ENCODE measurements around the gene SEC24D.
"Not testable (repeated sequence)": the region's sequence is repeated elsewhere in the genome, so short reads cannot be mapped to it uniquely, and the experiment has no call there.

Gene SEC24D

DNA sequence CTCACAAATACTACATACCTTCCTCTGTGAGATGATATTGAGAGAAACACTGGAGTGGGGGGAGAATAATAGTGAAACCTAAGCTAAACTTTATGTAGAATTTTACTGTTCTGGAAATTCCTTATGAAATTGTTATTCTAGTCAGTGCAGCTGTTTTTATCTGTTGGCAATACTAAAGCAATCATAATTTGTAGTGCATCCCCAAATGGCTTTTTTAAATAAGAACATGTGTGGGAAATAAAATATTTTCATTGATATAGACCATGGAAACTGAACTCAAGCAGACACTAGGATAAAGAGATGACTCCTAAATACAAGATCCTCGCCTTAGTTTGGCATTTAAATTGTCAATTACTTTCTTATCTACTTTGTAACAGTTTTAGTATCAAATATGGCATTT lies 51.1 kb downstream of the SEC24D start:
- no peaks in the 10 kb centered on the region for H4K20me1 ChIP-seq (ENCODE audit: control insufficient read depth, insufficient read depth, low read depth, low read length)
- no peak overlapping the region for H3K4me3 ChIP-seq (ENCODE audit: low read length)
- H3K9me2 ChIP-seq (replicated peaks; ENCODE audit: control insufficient read depth, low read length), result no peaks in the 10 kb centered on the region
- H3K79me2 ChIP-seq (ENCODE audit: control insufficient read depth, low read length), result no peaks in the 10 kb centered on the region
- no peak overlapping the region for H3K27ac ChIP-seq (ENCODE audit: low read depth, low read length)
- TF ChIP-seq CTCF (IDR thresholded peaks at IDR 0.05; ENCODE audit: low read depth, low read length, poor library complexity, severe bottlenecking) (no peak), EZH2phosphoT487 (IDR thresholded peaks at IDR 0.05; ENCODE audit: borderline replicate concordance, low read length) (no peak)
- H3K4me2 ChIP-seq (ENCODE audit: low read length), result no peak overlapping the region
- H3F3A ChIP-seq (ENCODE audit: control insufficient read depth, insufficient read depth), result no peaks in the 10 kb centered on the region
- no peaks in the 10 kb centered on the region for H3K27me3 ChIP-seq (ENCODE audit: control insufficient read depth, low read length)
- H3K4me1 ChIP-seq (ENCODE audit: control insufficient read depth, low read length), result no peaks in the 10 kb centered on the region
- no peaks in the 10 kb centered on the region for H3K36me3 ChIP-seq (ENCODE audit: control insufficient read depth, low read length)
- no peaks in the 10 kb centered on the region for H3K9me3 ChIP-seq (ENCODE audit: control insufficient read depth, insufficient read depth, low read length)

- Histone ChIP-seq H3K9me3 (ENCODE audit: control insufficient read depth, insufficient read depth, low read length) (no peaks in the 10 kb centered on the region), H3K36me3 (ENCODE audit: control insufficient read depth, low read length) (no peaks in the 10 kb centered on the region), H3K4me1 (ENCODE audit: control insufficient read depth, low read length) (no peaks in the 10 kb centered on the region), H3K4me2 (ENCODE audit: low read length) (no peak overlapping the region), H4K20me1 (ENCODE audit: control insufficient read depth, insufficient read depth, low read depth, low read length) (no peaks in the 10 kb centered on the region), H3K4me3 (ENCODE audit: low read length) (no peak overlapping the region), H3K27ac (ENCODE audit: low read depth, low read length) (no peak overlapping the region), H3F3A (ENCODE audit: control insufficient read depth, insufficient read depth) (no peaks in the 10 kb centered on the region), H3K9me2 (replicated peaks; ENCODE audit: control insufficient read depth, low read length) (no peaks in the 10 kb centered on the region), H3K79me2 (ENCODE audit: control insufficient read depth, low read length) (no peaks in the 10 kb centered on the region), H3K27me3 (ENCODE audit: control insufficient read depth, low read length) (no peaks in the 10 kb centered on the region)
- no peak for TF ChIP-seq CTCF (IDR thresholded peaks at IDR 0.05; ENCODE audit: low read depth, low read length, poor library complexity, severe bottlenecking)
- no peak for TF ChIP-seq EZH2phosphoT487 (IDR thresholded peaks at IDR 0.05; ENCODE audit: borderline replicate concordance, low read length)
Observed at GRCh38 chr4:118783887-118784286, 52.0 kb downstream of the SEC24D start.

DNA sequence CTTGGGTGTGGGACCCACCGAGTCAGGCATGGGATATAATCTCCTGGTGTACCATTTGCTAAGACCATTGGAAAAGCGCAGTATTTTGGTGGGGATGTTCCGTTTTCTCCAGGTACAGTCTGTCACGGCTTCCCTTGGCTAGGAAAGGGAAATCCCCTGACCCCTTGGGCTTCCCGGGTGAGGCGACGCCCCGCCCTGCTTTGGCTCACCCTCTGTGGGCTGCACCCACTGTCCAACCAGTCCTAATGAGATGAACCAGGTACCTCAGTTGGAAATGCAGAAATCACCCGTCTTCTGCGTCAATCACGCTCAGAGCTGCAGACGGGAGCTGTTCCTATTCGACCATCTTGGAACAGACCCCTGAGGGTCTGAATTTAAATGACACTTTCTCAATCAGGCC lies 53.0 kb downstream of the SEC24D start:
- not testable (repeated sequence) for H3K9me2 ChIP-seq (replicated peaks; ENCODE audit: control insufficient read depth, low read length); H3K36me3 ChIP-seq (ENCODE audit: control insufficient read depth, low read length); H3K27me3 ChIP-seq (ENCODE audit: control insufficient read depth, low read length); H3F3A ChIP-seq (ENCODE audit: control insufficient read depth, insufficient read depth); H3K4me1 ChIP-seq (ENCODE audit: control insufficient read depth, low read length); H4K20me1 ChIP-seq (ENCODE audit: control insufficient read depth, insufficient read depth, low read depth, low read length); H3K4me2 ChIP-seq (ENCODE audit: low read length); H3K9me3 ChIP-seq (ENCODE audit: control insufficient read depth, insufficient read depth, low read length); H3K79me2 ChIP-seq (ENCODE audit: control insufficient read depth, low read length); H3K27ac ChIP-seq (ENCODE audit: low read depth, low read length); H3K4me3 ChIP-seq (ENCODE audit: low read length)

GRCh38 chr4:118777649-118778048 lies 58.3 kb downstream of the SEC24D start:
- H3K4me1 ChIP-seq (ENCODE audit: control insufficient read depth, low read length); H4K20me1 ChIP-seq (ENCODE audit: control insufficient read depth, insufficient read depth, low read depth, low read length); H3K4me3 ChIP-seq (ENCODE audit: low read length); H3K36me3 ChIP-seq (ENCODE audit: control insufficient read depth, low read length); H3K79me2 ChIP-seq (ENCODE audit: control insufficient read depth, low read length); H3K27me3 ChIP-seq (ENCODE audit: control insufficient read depth, low read length); H3K27ac ChIP-seq (ENCODE audit: low read depth, low read length); H3K9me3 ChIP-seq (ENCODE audit: control insufficient read depth, insufficient read depth, low read length); H3F3A ChIP-seq (ENCODE audit: control insufficient read depth, insufficient read depth); H3K4me2 ChIP-seq (ENCODE audit: low read length); H3K9me2 ChIP-seq (replicated peaks; ENCODE audit: control insufficient read depth, low read length): not testable (repeated sequence)

- not testable (repeated sequence) for H3K4me1 ChIP-seq (ENCODE audit: control insufficient read depth, low read length); H3K9me2 ChIP-seq (replicated peaks; ENCODE audit: control insufficient read depth, low read length); H3K4me2 ChIP-seq (ENCODE audit: low read length); H3K79me2 ChIP-seq (ENCODE audit: control insufficient read depth, low read length); H3K9me3 ChIP-seq (ENCODE audit: control insufficient read depth, insufficient read depth, low read length); H3F3A ChIP-seq (ENCODE audit: control insufficient read depth, insufficient read depth); H3K4me3 ChIP-seq (ENCODE audit: low read length); H3K27ac ChIP-seq (ENCODE audit: low read depth, low read length); H3K27me3 ChIP-seq (ENCODE audit: control insufficient read depth, low read length); H3K36me3 ChIP-seq (ENCODE audit: control insufficient read depth, low read length); H4K20me1 ChIP-seq (ENCODE audit: control insufficient read depth, insufficient read depth, low read depth, low read length)
Observed at GRCh38 chr4:118776955-118777640, 58.8 kb downstream of the SEC24D start.

Data from DOHH2 (cell line).